HG03342 (cell line): ENCODE results near the gene HOXC12.

Source experiments
- ATAC-seq: cut with Tn5 transposase; IDR thresholded peaks from one replicate; pipeline ENCODE4 v1.9.1; 2021; ENCODE audit warnings: mild to moderate bottlenecking, moderate library complexity; ENCODE audit not compliant: unreplicated experiment

Gene HOXC12

DNA sequence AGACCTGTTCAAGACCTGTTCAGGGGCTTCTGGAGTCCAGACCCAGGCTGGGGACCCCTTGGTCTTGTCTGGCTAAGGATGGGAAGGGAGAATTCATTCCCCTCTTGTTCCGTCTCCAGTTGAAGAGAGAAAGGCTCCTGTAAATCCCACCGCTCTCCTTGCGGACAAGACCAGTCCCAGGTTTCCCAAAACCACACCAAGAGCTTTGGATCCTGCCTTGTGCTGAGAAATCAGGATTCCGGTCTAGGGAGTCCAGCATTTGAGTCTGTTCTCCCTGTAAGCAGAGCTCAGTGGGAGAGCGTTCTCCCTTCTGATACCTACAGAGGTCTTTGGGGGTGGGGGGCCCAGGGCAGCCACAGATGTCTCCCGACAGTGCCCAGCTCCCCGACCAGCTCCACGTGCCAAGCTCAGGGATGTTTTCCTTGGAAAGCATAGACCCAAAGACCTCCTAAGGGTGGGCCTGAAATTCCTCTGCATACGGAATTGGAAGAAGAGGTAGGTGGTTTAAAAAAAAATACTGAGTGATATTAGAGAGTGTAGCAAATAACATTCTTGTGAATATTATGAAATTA is 14.2 kb upstream of the HOXC12 start:
- no peak for ATAC-seq

- no peak for ATAC-seq
Measured at GRCh38 chr12:53941187-53941586, 13.5 kb upstream of the HOXC12 start.

- ATAC-seq = no peak
Measured at GRCh38 chr12:53941750-53942149, 13.0 kb upstream of the HOXC12 start.

DNA sequence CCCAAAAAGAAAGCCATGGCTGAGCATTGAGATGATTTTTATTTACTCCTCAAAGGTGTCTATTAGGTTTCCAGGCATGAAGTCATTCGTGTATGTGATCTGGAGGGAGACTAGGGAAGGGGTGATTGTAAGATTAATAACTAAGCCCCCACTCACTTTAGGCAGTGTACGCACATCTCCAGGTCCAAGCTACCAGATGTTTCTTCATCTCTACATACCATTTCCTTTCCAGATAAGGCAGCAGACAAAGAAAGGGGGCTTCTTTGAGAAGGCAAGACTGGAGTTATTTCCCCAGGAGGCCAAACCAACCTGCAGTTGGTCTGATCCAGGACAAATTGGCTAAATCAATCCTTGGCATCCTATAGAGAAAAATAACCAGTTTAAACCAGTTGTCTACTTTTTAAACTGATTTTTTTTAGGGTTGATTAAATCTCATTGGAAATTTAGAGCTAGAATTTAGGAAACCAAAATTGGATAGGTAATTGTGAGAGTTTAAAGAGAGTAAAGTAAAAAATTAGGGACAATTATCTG is 12.2 kb upstream of the HOXC12 start:
- ATAC-seq = no peak

DNA sequence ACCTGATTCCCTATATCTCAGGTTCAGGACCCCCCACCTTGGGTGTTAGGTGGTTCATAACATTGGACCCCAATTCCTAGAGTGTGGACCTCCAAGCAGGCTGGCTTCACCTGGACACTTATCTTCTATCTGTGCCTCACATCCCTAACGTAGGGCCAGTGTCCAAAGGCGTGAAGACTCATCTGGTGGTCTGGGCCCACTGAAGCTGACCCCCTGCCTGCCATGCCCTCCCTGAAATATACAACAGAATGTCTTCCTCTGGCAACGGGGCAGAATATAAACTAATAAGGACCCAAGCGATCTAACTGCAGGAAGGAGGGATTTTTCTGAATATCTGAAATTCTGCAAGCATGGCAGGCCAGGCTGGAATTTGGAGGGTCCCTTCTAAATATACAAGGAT is 10.5 kb upstream of the HOXC12 start:
- no peak for ATAC-seq

DNA sequence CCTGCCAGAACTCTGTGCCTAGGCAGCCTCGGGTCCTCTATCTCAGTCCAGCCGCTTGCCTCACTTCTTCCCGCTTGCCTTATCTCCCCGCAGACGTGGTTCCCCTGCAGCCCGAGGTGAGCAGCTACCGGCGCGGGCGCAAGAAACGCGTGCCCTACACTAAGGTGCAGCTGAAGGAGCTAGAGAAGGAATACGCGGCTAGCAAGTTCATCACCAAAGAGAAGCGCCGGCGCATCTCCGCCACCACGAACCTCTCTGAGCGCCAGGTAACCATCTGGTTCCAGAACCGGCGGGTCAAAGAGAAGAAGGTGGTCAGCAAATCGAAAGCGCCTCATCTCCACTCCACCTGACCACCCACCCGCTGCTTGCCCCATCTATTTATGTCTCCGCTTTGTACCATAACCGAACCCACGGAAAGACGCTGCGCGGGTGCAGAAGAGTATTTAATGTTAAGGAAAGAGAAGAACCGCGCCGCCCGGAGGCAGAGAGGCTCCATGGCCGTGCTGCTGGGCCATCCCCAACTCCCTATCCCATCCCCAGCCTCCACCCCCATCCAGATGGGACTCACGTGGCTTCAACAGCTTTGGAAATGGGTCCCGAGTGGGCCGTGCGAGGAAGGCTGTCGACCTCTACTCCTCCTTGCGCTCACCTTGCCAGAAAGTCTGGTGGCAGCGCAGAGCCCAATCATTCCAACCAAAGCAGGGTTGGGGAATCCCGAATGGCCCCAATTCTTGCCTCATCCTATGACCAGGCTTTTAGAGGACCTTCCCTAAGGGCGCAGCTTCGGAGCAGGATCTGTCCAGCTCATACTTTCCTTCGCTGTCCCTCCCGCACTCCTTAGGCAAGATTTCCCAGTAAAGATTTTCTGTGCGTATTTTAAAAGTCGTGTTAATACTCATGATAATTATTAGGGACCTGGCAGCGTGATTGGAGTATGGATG is 9.5 kb upstream of the HOXC12 start:
- ATAC-seq = no peak

DNA sequence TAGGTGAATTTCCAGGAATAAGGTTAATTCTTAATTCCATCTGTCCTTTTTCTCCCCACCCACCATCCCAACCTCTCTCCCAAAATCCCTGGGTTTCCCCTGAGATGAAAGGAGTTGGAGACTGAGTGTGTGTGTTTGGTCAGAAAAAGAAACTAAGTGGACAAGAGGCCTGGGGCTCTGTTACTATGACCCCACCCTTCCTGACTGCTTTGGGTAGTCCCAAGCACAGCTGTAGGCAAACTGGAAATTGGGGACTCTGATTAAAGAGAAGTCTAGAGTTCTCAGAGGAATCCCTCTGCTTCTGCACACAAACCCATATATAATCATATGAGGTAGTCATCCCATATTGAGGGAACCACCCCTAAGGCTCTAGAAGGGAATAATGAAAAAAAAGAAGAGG is 7.0 kb upstream of the HOXC12 start:
- no peak for ATAC-seq

- no peak for ATAC-seq
Measured at GRCh38 chr12:53948650-53949593, 5.8 kb upstream of the HOXC12 start.

- ATAC-seq = no peak
Measured at GRCh38 chr12:53949631-53950436, 4.9 kb upstream of the HOXC12 start.

DNA sequence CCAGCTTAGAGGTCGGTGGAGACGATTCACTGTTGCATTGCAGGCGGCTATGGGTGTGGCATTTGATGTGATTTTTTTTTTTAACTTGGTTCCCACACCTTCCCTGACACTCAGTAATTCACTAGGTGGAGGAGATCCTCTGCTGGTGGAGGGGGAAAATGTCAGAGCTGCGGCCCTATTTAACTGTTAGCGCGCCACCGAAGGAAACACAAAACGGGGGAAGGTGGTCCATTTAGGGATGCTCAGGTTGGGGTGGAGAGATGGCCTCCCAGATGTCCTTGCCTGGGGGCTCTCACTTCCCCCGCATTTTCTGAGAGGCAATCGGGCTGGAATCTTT is 4.3 kb upstream of the HOXC12 start:
- no peak for ATAC-seq

DNA sequence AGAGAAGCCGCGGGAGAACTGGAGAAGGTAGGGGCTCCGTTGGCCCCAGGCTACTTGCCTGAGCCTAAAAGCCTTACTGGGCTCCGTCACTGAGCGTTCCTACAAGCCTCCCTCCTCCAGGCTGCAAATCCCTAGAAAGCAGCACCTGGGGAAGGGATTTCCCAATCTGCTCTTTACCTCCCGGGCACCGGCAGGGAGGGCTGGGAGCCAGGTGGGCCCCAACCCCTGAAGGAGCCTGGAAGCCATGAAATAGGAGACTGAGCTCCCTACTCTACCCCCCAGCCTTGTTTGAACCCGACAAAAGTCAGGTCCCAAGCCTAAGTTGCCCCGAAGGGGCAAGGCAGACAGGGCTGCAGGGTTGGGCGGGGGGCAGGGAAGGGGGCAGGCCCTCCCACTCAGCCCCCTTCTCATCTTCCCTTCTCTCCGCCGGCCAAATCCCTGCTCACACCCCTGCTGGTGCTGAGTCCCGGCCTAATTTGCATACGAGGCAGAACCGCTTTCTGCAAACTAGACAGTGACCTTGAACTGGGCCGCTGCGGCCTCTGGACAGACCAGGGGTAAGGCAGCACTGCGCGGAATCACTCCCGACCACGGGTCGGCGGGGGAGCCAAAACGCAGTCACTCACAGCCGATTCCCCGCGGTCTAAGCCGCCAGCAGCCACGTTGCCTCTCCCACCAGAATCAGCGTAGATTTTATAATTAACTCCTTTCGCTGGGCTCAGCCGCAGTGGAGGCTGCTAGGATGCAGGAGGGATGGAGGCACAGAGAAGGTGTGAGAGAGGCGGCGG is 3.7 kb upstream of the HOXC12 start:
- no peak for ATAC-seq

DNA sequence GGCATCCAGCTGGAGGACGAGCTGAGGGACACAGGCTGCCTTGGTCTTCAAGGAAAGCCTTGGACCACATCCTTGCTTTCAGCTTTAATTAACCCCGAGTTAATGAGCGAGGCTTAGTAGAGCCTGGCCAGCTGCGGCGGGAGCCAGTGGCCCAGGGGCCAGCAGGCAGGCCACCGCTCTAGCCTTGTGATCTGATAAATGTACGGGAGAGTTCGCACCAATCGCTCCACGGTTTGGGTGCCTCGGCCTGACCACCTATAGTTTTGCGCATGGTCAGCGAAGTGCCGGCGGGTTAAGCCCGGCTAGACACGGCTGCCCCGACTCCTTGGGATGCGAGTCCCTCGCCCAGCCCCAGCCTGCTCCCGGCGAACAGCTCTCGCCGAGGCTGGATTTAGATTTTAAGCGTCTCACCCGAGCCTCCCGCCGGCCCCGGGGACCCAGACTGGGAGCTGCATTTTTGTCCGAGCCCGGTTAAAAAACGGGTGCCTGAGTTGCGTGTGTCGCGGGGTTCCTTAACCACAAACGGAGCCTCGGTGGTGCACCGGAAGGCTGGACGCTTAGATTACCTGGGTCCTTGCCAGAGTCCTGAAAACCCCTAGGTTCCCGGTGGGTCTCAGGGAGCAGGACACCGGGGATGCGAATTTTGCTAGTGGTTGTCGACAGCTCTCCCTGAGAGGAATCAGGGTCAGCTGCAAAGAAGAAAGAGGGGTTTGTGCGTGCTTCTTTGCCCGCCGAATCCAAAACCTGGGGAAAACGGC is 2.9 kb upstream of the HOXC12 start:
- no peak for ATAC-seq

- no peak for ATAC-seq
Measured at GRCh38 chr12:53952335-53952694, 2.4 kb upstream of the HOXC12 start.

- no peak for ATAC-seq
Measured at GRCh38 chr12:53952871-53953734, 1.6 kb upstream of the HOXC12 start.

- ATAC-seq = no peak
Measured at GRCh38 chr12:53953831-53954693, 641 bp upstream of the HOXC12 start.

DNA sequence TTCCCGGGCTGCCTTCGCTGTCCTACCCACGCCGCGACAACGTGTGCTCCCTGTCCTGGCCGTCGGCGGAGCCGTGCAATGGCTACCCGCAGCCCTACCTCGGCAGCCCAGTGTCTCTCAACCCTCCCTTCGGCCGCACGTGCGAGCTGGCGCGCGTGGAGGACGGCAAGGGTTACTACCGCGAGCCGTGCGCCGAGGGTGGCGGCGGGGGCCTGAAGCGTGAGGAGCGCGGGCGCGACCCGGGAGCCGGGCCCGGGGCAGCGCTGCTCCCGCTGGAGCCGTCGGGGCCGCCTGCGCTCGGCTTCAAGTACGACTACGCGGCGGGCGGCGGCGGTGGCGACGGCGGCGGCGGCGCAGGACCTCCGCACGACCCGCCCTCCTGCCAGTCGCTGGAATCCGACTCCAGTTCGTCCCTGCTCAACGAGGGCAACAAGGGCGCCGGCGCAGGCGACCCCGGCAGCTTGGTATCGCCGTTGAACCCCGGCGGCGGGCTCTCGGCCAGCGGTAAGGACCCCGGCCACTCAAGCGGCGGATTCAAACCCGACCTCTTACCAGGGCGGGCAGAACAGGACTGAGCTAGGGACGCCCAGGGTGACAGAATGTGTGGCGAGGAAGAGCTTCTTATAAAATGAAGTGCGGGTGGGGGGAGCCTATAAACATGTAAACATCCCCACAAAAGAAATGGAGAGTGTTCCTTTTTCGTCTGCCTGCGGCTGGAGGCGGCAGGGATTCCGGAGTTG is 503 bp downstream of the HOXC12 start:
- no peak for ATAC-seq
